ENCODE data around the gene REEP2.
A peak's percentile ranks its signal among the peaks of the same experiment; 100 is the strongest.

The REEP2 gene

GRCh38 chr5:138448481-138449398 is 9.9 kb downstream of the REEP2 start:
- DNase-seq (ENCODE audit: low read depth in 2 of 2), result no peak

- DNase-seq (ENCODE audit: low read depth in 2 of 2), result peak; percentile 71 to 86
Measured at GRCh38 chr5:138449501-138450239, 10.8 kb downstream of the REEP2 start.

GRCh38 chr5:138450971-138451370 is 12.1 kb downstream of the REEP2 start:
- no peak for DNase-seq (ENCODE audit: low read depth in 2 of 2)

GRCh38 chr5:138452720-138453119 is 13.9 kb downstream of the REEP2 start:
- DNase-seq (ENCODE audit: low read depth in 2 of 2), result no peak

- DNase-seq (ENCODE audit: low read depth in 2 of 2), result no peak
Measured at GRCh38 chr5:138453590-138453989, 14.7 kb downstream of the REEP2 start.

- DNase-seq (ENCODE audit: low read depth in 2 of 2), result no peak
Measured at GRCh38 chr5:138454121-138454520, 15.3 kb downstream of the REEP2 start.

- DNase-seq (ENCODE audit: low read depth in 2 of 2), result no peak
Measured at GRCh38 chr5:138455232-138455930, 16.5 kb downstream of the REEP2 start.

- no peak for DNase-seq (ENCODE audit: low read depth in 2 of 2)
Measured at GRCh38 chr5:138457531-138458275, 18.8 kb downstream of the REEP2 start.

GRCh38 chr5:138458384-138458783 is 19.5 kb downstream of the REEP2 start:
- DNase-seq (ENCODE audit: low read depth in 2 of 2), result no peak

GRCh38 chr5:138458856-138459255 is 20.0 kb downstream of the REEP2 start:
- DNase-seq (ENCODE audit: low read depth in 2 of 2), result no peak

- peak; percentile 63 to 81 for DNase-seq (ENCODE audit: low read depth in 2 of 2)
Measured at GRCh38 chr5:138459311-138459933, 20.6 kb downstream of the REEP2 start.

GRCh38 chr5:138460032-138460693 is 21.3 kb downstream of the REEP2 start:
- no peak for DNase-seq (ENCODE audit: low read depth in 2 of 2)

GRCh38 chr5:138461343-138462125 is 22.7 kb downstream of the REEP2 start:
- DNase-seq (ENCODE audit: low read depth in 2 of 2), result no peak

- DNase-seq (ENCODE audit: low read depth in 2 of 2), result no peak
Measured at GRCh38 chr5:138463419-138464007, 24.7 kb downstream of the REEP2 start.

- peak; percentile 85 to 90 for DNase-seq (ENCODE audit: low read depth in 2 of 2)
Measured at GRCh38 chr5:138464008-138464387, 25.1 kb downstream of the REEP2 start.

GRCh38 chr5:138464388-138465260 is 25.8 kb downstream of the REEP2 start:
- peak; percentile 88 to 97 for DNase-seq (ENCODE audit: low read depth in 2 of 2)

GRCh38 chr5:138465261-138466124 is 26.6 kb downstream of the REEP2 start, which contains the start of gene EGR1:
Gene EGR1 (plus strand): TSS chr5:138465479. CDS start chr5:138465762, 283 bp downstream.
- peak; percentile 87 to 90 for DNase-seq (ENCODE audit: low read depth in 2 of 2)
